Measurements from ENCODE around the gene LTO1.

Gene LTO1

DNA sequence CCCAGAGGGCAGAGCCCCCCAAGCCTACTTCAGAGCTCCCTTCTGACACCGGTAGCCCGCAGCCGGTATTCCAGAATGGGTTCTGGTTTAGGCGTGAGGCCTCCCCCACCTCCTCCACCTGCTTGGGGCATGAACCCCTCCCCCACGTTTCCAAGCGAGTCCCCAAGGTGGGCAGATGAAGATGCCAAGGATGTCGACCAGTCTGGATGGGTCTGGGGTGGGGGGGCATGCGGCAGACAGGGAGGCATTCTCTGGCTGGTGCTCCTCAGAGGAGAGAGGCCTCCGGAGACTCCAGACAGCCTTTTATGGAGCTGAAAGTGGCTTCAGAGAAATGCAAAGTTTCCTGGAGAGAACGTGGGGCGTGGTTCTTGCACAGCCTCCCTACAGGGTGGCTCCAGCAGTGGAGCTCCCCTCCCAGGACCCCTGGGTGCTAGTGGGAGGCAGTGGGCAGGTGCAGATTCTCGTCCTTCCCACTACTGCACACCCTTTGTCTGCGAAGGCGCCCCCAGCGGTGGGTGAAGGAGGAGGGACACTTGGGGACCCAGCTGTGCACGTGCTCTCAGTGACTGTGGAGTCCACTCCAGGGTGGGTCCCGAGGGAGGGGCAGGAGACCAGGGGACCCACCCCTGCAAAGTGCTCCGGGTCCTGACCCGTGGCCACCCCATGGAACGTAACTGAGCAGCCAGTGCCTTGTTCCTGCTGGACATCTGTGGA is 30.0 kb downstream of the LTO1 start:
- DNase-seq (no peak), ATAC-seq (no peak)

DNA sequence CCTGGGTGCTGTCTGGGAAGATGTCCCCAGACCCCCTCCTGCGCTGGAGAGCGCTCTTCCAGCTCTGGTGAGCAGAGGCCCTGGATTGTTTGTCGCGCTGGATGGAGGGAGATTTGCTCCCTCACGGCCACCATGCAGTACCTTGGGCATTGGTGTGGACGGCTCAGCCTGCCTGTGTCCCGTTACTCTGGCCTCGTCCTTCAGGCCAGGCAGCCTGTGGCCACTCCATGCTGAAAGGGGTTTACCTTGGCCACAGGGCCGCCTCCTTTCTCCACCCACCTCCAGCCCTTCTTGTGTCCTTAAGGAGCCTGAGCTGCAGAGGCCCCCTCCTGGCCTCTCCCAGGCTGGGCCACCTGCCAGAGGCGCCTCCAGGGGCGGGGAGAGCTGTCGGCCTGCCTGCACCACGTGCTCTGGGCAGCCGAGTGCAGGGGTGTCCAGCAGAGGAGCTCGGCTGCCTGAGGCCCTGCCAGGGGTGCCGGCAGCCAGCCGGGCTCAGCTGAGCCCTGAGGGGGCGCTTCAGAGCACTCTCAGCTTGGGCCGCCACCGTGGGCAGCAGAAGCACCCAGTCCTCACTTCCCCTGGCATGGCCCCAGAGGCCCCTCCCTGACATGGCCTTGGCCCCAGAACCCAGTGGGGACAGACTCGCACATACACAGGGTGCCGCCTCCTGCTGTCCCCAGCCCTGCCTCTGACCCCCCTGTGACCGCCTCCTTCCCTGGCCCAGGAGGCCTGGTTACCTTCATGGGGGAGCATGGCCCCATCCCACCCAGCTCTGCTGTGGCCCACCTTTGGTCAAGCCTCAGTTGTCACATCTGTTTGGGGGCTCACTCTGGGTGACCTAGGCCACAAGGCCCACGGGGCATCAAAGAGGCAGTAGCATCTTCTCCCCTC is 30.8 kb downstream of the LTO1 start:
- no peak for DNase-seq

DNA sequence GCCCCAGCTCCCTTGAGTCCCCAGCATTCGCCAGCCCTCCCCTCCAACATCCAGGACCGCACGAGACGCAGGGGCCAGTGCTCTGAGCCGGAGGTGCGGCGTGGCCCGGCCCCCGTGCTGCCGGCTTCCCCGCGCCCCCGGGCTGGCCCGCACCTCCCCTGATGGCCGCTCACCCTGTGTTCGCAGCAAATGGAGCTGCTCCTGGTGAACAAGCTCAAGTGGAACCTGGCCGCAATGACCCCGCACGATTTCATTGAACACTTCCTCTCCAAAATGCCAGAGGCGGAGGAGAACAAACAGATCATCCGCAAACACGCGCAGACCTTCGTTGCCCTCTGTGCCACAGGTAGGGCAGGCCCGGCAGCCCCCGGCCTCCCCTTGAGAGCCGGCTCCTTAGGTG is 31.5 kb downstream of the LTO1 start:
- DNase-seq: no peak
- no peak for ATAC-seq

More for the DNA sequence above, 30.8 kb downstream of the LTO1 start:
- ATAC-seq: no peak

DNA sequence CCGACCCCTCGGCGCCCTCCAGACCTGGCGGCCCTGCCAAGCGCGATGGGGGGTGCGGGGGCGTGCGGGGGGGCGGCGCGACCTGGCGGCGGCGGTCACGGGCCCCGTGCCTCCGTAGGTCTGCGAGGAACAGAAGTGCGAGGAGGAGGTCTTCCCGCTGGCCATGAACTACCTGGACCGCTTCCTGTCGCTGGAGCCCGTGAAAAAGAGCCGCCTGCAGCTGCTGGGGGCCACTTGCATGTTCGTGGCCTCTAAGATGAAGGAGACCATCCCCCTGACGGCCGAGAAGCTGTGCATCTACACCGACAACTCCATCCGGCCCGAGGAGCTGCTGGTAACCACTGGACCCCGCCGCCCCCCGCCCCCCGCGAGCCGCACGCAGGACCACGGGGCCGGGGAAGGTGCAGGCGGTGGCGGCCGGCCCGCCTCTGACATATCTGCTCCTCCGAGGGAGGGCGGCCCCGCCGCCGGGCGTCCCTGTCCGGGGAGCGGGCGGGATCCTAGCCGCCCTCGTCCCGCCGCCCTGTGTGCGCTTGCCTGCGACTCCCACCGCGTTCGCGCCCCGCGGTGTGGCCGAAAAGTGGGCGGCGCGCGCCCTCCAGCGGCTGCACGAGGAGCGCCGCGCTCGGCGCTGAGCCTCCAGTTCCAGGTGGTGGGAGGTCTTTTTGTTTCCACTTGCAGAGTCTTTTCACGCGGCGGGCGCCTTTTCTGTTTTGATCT is 32.1 kb downstream of the LTO1 start:
- DNase-seq (peak; percentile 84), ATAC-seq (peak; percentile 86)

DNA sequence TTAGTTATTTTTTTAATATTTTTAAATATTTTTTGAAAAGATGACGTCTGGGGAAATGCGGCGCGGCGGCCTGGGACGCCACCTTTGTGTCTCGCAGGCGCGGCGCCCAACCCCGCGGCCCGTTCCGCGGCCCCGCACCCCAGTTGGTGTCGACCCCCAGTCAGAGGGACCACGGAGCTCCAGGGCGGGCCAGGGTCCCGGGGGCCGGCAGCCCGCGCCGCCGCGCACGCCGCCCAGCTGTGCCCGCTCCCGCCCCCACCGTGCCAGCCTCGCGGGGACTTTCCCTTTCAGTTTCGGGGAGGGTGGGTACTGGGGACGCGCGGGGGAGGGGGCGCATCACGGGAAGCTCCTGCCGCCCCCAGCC is 32.6 kb downstream of the LTO1 start:
- peak; percentile 48 for DNase-seq
- ATAC-seq: peak; percentile 14

DNA sequence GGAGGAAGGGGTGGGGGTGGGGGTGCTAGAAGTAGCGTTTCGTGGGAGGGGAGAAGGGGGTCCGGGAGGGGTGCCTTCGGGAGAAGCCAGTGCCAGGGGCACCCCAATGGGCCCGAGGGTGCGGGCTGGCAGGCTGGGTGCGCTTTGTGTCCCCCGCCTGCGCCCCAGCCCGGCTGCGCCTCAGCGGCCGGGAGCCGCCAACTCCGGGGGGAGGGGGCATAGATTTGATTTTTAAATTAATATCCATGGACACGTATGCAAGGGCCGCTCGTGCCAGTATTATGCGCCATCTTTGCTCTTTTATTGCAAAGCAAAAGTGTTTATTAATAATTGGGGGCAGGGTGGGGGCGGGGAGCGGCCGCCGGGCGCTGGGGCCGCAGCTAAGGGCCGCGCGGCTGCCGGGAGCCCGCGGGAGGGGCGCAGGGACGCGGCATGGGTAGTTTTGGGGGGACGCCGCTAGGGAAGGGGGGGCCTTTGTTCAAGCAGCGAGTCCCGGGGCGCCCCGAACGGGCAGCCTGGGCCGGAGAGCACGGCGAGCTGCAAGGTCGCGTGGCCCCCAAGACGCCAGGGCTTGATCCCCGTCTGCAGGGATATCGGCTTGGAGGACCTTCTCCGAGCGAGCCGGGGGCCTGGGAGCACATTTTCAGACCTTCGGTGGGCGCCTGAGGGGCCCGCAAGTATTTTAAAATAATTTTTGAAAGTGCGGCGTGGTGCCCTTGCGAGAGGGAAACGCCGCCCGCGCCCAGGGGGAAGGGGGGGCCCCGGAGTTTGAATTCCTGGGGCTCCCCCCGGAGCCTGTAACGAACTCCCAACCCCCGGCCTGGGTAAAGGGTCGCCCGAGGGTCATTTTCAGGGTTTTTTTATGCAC is 33.2 kb downstream of the LTO1 start:
- ATAC-seq (no peak), DNase-seq (peak; percentile 28)

DNA sequence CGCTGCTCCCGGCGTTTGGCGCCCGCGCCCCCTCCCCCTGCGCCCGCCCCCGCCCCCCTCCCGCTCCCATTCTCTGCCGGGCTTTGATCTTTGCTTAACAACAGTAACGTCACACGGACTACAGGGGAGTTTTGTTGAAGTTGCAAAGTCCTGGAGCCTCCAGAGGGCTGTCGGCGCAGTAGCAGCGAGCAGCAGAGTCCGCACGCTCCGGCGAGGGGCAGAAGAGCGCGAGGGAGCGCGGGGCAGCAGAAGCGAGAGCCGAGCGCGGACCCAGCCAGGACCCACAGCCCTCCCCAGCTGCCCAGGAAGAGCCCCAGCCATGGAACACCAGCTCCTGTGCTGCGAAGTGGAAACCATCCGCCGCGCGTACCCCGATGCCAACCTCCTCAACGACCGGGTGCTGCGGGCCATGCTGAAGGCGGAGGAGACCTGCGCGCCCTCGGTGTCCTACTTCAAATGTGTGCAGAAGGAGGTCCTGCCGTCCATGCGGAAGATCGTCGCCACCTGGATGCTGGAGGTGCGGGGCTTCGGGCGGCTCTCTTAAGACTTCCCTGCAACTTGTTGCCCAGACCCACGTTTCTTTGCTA is 34.1 kb downstream of the LTO1 start, which contains the start of gene CCND1:
CCND1 (plus strand) TSS at position 162 of the 587 bp plus-strand sequence; CDS start at position 320, 158 bp downstream.
- DNase-seq (peak; percentile 44), ATAC-seq (peak; percentile 20)

DNA sequence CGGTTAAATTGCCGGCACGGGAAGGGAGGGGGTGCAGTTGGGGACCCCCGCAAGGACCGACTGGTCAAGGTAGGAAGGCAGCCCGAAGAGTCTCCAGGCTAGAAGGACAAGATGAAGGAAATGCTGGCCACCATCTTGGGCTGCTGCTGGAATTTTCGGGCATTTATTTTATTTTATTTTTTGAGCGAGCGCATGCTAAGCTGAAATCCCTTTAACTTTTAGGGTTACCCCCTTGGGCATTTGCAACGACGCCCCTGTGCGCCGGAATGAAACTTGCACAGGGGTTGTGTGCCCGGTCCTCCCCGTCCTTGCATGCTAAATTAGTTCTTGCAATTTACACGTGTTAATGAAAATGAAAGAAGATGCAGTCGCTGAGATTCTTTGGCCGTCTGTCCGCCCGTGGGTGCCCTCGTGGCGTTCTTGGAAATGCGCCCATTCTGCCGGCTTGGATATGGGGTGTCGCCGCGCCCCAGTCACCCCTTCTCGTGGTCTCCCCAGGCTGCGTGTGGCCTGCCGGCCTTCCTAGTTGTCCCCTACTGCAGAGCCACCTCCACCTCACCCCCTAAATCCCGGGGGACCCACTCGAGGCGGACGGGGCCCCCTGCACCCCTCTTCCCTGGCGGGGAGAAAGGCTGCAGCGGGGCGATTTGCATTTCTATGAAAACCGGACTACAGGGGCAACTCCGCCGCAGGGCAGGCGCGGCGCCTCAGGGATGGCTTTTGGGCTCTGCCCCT is 34.7 kb downstream of the LTO1 start:
- no peak for DNase-seq
- ATAC-seq: no peak

DNA sequence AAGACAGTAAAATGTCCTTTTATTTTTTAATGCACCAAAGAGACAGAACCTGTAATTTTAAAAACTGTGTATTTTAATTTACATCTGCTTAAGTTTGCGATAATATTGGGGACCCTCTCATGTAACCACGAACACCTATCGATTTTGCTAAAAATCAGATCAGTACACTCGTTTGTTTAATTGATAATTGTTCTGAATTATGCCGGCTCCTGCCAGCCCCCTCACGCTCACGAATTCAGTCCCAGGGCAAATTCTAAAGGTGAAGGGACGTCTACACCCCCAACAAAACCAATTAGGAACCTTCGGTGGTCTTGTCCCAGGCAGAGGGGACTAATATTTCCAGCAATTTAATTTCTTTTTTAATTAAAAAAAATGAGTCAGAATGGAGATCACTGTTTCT is 35.3 kb downstream of the LTO1 start:
- DNase-seq (no peak), ATAC-seq (no peak)

DNA sequence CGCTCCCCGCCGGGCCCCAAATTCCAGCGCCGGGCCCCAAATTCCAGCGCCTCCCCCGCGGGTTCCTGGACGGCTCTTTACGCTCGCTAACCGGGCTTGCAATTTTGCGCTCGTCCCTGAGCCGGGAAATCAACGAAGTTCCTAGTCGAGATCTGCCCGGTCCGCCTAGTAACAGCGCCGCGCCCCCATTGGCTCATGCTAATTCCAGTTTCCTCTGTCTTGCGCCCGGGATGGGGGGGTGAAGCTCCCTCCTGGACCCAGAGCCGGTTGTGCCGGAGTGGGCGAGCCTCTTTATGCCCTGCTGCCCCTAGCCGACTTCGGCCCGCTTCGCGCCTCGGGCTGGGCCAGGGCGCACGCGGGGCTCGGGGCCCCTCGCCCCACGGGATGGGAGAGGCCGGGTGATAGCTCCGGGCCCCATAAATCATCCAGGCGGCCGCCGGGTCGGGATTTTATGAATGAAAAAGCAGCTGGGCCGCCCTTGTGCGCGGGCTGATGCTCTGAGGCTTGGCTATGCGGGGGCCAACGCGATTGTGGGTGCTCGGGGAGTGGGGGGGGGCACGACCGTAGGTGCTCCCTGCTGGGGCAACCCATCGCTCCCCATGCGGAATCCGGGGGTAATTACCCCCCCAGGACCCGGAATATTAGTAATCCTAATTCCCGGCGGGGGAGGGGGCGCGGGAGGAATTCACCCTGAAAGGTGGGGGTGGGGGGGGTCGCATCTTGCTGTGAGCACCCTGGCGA is 36.0 kb downstream of the LTO1 start:
- peak; percentile 37 for DNase-seq
- no peak for ATAC-seq

DNA sequence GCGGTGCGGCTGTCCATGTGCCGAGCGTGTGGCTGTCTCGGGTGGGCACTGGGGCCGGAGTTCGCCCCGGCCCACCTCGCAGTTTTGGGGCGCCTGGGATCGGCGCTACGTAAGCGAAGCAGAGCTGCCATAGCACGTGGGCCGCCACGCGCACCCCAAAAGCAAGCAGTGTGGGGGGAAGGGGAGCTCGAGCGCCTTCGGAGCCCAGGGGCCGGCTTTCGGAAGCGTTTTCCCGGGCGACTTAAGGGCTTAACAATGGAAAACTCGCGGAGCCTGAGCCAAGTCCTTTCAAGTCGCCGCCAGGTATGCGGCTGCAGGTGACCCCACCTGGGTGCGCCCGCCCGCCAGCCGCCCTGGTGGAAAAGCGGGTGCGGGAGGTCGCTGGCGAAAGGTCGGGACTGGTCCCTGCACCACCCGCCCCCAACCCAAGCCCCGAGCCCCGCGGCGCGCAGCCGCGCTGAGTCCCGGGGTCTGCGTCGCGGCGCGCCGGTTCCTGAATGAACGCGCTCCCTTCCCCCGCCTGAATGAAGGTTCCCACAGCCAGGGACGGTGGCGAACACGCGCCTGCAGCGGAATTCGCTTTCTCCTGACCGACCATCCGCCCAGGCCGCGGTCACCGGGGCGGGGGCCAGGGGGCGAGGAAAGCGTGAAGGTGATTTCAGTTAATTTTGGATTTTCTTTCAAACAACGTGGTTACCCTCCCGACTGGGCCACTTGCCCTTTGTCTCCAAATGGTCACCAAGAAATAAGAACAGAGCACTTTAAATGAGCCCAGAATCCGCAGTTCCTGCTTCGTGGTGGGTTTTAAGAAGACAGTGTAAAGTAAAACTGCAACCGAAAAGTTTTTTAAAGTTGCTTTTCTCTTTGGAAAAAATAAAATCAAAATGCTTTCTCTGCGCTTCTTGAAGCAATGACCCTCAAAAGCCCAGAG is 36.9 kb downstream of the LTO1 start:
- DNase-seq (no peak), ATAC-seq (no peak)

DNA sequence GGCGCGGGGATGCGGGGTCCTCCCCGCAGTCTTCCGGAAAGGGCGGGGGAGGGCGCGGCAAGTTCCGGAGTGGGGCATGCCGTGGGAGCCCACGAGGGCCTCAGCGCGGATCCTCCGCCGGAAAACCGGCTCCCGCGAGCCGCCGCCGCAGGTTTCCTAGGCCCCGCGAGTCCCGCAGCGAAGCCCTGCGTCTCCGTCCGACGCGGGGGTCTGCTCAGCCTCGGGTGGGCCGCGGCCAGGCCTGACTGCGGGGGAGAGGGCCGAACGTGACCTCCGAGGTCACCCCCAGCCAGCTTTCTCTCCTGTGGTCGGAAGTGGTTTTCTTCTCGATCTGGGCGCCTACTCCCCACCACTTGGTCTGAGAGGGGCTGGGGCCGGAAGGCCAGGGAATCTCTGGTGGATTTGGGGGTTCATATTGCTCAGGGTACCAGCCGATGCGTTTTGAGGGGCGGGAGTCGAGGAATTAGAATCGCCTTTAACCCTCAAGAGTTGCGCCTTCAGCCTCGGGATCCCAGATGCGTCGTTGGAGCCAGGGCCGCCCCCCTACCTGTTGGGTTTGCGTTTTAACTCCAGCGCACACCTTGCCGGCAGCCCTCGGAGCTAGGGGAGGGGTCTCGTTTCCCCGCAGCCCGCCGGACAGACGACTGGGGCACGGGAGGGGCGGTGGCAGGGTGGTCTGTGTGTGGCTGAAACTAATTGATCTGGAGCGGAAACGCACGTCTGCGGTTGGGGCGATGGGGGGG is 37.8 kb downstream of the LTO1 start:
- DNase-seq: no peak
- no peak for ATAC-seq

DNA sequence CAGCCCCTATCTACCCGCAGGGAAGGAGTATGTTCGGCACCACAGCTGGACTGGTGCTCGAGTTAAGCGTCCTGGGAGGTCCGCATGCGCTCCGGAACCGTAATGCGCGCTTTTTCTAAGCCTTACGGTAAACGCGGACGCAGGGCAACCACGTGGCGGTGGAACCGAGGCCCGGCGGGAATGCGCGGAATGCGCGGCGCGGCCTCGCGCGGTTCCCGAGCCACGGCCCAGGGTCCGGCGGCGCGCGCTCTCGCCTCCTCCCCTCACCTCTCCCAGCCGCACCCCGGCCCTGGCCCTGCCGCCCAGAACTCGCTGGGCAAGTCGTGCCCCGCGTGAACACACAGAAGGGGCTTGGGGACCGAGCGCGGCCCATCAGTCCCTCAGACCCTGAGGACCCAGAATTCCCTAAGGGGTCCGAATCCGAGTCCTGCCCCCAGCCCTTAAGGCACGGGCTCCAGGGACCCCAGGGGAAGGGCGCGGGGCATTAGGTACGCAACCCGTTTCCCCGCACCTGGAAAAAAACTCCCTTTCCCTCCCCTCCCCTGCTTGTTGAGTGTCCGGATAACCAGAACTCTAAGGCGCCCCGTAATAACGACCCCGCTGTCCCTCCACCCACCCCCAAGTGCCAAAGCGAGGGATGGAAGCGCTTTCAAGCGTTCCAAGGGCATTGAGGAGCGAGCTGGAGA is 38.5 kb downstream of the LTO1 start:
- no peak for DNase-seq
- no peak for ATAC-seq

DNA sequence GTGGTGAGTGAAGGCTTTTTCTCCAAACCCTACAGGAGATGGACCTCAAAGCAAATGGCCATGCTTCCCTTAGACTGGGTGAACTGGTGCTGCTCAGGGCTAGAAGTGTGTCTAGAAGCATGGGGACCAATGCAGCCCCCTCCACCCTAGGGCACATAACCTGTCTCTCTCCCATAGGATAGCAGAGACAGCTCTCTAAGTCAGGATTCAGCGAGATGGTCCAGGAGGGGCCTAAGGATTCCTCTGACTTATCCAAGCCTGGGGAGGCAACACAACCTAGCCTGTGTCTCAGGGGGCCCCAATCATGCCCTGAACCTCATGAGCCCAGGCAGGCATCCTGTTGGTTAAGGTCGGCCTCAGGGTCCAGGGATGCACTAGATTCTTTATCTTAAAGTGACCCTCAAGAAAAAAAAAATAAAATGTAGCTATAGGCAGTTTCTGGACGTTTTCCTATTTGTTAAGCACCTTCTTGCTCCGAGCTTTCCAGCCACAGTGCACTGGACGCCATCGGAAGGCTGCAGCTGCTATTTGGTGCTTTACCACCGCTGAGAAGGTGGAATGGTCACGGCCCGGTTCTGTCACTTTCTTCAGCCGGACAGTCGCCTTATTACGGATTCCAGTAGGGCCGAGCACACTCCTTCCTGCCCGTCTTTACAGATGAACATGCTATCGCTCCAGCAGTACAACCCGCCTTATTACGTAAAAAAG is 39.2 kb downstream of the LTO1 start:
- no peak for ATAC-seq
- no peak for DNase-seq

DNA sequence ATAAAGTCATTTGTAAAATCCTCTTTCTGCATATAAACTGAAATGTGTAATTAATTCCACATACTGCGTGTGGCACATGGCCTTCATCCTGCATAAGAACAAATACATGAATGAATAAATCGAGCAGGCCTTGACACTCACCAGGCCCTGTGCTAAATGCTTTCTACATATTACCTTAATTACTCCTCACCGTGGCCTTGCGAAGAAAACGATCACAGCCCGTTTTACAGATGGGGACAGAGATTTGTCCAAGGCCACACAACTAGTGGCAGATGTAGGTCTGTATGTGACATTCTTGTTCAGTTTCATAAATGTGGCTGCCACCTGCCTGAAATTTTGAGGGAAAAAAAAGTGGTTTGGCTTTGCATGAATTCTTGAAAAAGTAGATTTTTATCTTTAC is 40.0 kb downstream of the LTO1 start:
- DNase-seq: no peak
- no peak for ATAC-seq

DNA sequence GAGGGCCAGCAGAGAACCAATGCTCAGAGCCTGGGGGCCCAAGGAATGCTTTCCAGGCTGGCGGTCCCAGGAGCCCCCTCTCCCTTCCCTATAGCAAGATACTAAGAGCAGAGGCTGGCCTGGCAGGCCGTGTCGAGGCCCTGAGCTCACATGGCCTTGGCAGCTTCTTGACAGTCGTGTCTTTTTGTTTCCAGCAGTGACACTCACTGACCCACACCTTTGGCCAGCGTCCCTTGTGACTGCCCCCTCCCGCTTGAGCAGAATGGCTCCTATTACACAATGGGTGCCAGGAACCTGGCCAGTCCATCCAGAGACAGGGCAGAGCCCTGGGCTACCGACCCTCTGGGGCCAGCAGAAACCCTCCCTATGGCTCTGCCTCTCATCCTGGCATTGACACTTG is 40.6 kb downstream of the LTO1 start:
- no peak for DNase-seq
- ATAC-seq: no peak

DNA sequence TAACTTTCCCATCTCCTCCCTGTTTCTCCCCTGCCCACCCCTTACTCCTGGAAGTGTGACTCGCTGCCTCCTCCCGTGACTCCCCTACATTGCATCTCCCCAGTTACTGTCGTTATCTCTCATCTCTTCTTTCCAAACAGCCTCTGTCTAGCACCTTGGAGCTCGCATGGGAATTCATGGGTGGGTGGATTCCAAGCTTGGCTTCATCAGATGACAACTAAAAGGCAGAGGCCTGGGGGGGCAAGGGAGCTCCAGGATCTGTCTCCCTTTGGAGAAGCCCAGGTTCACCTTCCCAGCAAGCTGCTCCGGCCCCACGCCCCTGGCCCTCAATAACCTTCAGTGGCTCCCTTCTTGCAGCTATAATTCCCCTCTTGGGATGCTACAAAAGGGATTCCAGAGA is 41.1 kb downstream of the LTO1 start:
- DNase-seq: no peak
- ATAC-seq: no peak

All from stimulated activated naive CD8-positive, alpha-beta T cell treated with anti-CD3 and anti-CD28 coated beads, Interleukin-15, Interleukin-2, amounts not matched to agents 100 U/mL and 50 U/mL, for 24 hours (primary cell).